H1 (cell line): ENCODE measurements around the gene ETS1.

ENCODE experiments used
- BRCA1 ChIP-seq: IDR thresholded peaks from 2 replicates; pipeline ENCODE4 v1.6.1; 2012; ENCODE audit warnings: low read depth, low read length, improper control_type of control experiment
- CHD7 ChIP-seq: fragments of 300-600 bp; sonication (generic); IDR thresholded peaks from 2 replicates; pipeline ENCODE4 v1.7.1; 2012; ENCODE audit warnings: low read length, moderate library complexity, mild to moderate bottlenecking, inconsistent platforms; ENCODE audit not compliant: insufficient replicate concordance
- CTCF ChIP-seq, 3 experiments: IDR thresholded peaks; 1 replicate in 2 of 3; 2 replicates in 1 of 3; pipeline versions ENCODE4 v1.5.1 to v1.6.1; 2011; ENCODE audit warnings: low read length in 3 of 3, mild to moderate bottlenecking in 3 of 3, inconsistent platforms in 2 of 3, low read depth in 1 of 3, moderate library complexity in 1 of 3; ENCODE audit not compliant: insufficient read depth in 1 of 3; ENCODE audit errors: control extremely low read depth in 1 of 3
- EZH2 ChIP-seq: fragments of 200-600 bp; sonication (generic); IDR thresholded peaks from 2 replicates; pipeline ENCODE4 v1.7.1; 2012; ENCODE audit warnings: low read depth, mild to moderate bottlenecking, moderate library complexity, low read length, inconsistent platforms; ENCODE audit not compliant: severe bottlenecking
- HDAC6 ChIP-seq: IDR thresholded peaks from one replicate; pipeline ENCODE4 v1.7.1; 2012; ENCODE audit warnings: low read depth, mild to moderate bottlenecking, inconsistent platforms, low read length, moderate library complexity
- POLR2A ChIP-seq, 2 experiments: IDR thresholded peaks; 1 replicate in 1 of 2; 2 replicates in 1 of 2; pipeline ENCODE4 v1.6.1; 2011; ENCODE audit warnings: low read depth in 2 of 2, low read length in 2 of 2, mild to moderate bottlenecking in 2 of 2; ENCODE audit errors: control extremely low read depth in 1 of 2
- POLR2AphosphoS5 ChIP-seq: IDR thresholded peaks from 2 replicates; pipeline ENCODE4 v1.6.1; 2011; ENCODE audit warnings: low read depth, low read length
- RAD21 ChIP-seq, 2 experiments: IDR thresholded peaks in 1 of 2; conservative IDR thresholded peaks in 1 of 2; 2 replicates each; pipeline ENCODE4 v1.6.1; 2011; ENCODE audit warnings: low read depth in 2 of 2, low read length in 2 of 2, improper control_type of control experiment in 1 of 2, inconsistent platforms in 1 of 2, mild to moderate bottlenecking in 1 of 2, moderate library complexity in 1 of 2
- SIN3A ChIP-seq, 2 experiments: IDR thresholded peaks in 1 of 2; conservative IDR thresholded peaks in 1 of 2; 2 replicates each; pipeline ENCODE4 v1.6.1; 2011 to 2012; ENCODE audit warnings: low read length in 2 of 2, improper control_type of control experiment in 1 of 2, low read depth in 1 of 2, mild to moderate bottlenecking in 1 of 2
- USF2 ChIP-seq: IDR thresholded peaks from 2 replicates; pipeline ENCODE4 v1.6.1; 2011; ENCODE audit warnings: low read length, improper control_type of control experiment
- YY1 ChIP-seq: IDR thresholded peaks from 2 replicates; pipeline ENCODE4 v1.6.1; 2011; ENCODE audit warnings: low read depth, mild to moderate bottlenecking, low read length
- ZNF274 ChIP-seq: IDR thresholded peaks from 2 replicates; pipeline ENCODE4 v1.7.0; 2012; ENCODE audit warnings: low read length, borderline replicate concordance; ENCODE audit errors: extremely low read depth

GRCh38 chr11:128584253-128584652 is 3.1 kb downstream of the ETS1 start:
- no peak for TF ChIP-seq USF2
- no peak for TF ChIP-seq ZNF274
- no peak for TF ChIP-seq POLR2AphosphoS5
- no peak for TF ChIP-seq CTCF (IDR thresholded peaks at IDR 0.05; ENCODE audit: control extremely low read depth in 1 of 3, insufficient read depth in 1 of 3, low read depth in 1 of 3, low read length in 3 of 3)
- TF ChIP-seq SIN3A (conservative IDR thresholded peaks at IDR 0.05 in 1 of 2, IDR thresholded peaks at IDR 0.05 in 1 of 2; ENCODE audit: low read depth in 1 of 2, low read length in 2 of 2), result no peak
- no peak for TF ChIP-seq HDAC6
- TF ChIP-seq RAD21 (IDR thresholded peaks at IDR 0.05 in 1 of 2, conservative IDR thresholded peaks at IDR 0.05 in 1 of 2; ENCODE audit: low read depth in 2 of 2, low read length in 2 of 2), result no peak
- TF ChIP-seq YY1, result no peak
- no peak for TF ChIP-seq POLR2A (IDR thresholded peaks at IDR 0.05; ENCODE audit: control extremely low read depth in 1 of 2, low read depth in 2 of 2, low read length in 2 of 2)
- TF ChIP-seq EZH2, result no peak
- TF ChIP-seq BRCA1, result no peak
- no peak for TF ChIP-seq CHD7
